SK-N-SH treated with all-trans-retinoic acid at 6 μM for 48 hours (cell line): ENCODE measurements around the gene RIMKLA.

Experiments
- CREB5 ChIP-seq: fragments of 250-450 bp; sonication (Bioruptor Pico); IDR thresholded peaks from 2 replicates; pipeline ENCODE4 v1.5.1; 2020; ENCODE audit warnings: low read depth, mild to moderate bottlenecking, moderate library complexity
- CSDC2 ChIP-seq: fragments of 250-450 bp; sonication (Bioruptor Pico); IDR thresholded peaks from 2 replicates; pipeline ENCODE4 v1.5.0; 2020; ENCODE audit warnings: mild to moderate bottlenecking, moderate library complexity
- CSRNP3 ChIP-seq: fragments of 250-450 bp; sonication (Bioruptor Pico); IDR thresholded peaks from 2 replicates; pipeline ENCODE4 v1.5.1; 2021; ENCODE audit warnings: mild to moderate bottlenecking, moderate library complexity
- POU6F1 ChIP-seq: fragments of 250-450 bp; sonication (Bioruptor Pico); IDR thresholded peaks from 2 replicates; pipeline ENCODE4 v1.8.0; 2021; ENCODE audit warnings: low read depth, mild to moderate bottlenecking, moderate library complexity, borderline replicate concordance
- PPARA ChIP-seq: fragments of 250-450 bp; sonication (Bioruptor Pico); IDR thresholded peaks from 2 replicates; pipeline ENCODE4 v1.5.0; 2020; ENCODE audit warnings: mild to moderate bottlenecking, borderline replicate concordance
- TOX ChIP-seq: fragments of 250-450 bp; sonication (Bioruptor Pico); IDR thresholded peaks from 2 replicates; pipeline ENCODE4 v1.8.0; 2021; ENCODE audit warnings: mild to moderate bottlenecking, moderate library complexity, borderline replicate concordance
- ZNF565 ChIP-seq: fragments of 450-650 bp; formaldehyde crosslinking; conservative IDR thresholded peaks from 2 replicates; pipeline ENCODE4 v1.5.0; 2020; ENCODE audit warnings: low read depth, mild to moderate bottlenecking, moderate library complexity
- ZNF70 ChIP-seq: fragments of 450-650 bp; formaldehyde crosslinking; IDR thresholded peaks from 2 replicates; pipeline ENCODE4 v1.5.0; 2020; ENCODE audit warnings: mild to moderate bottlenecking, moderate library complexity

GRCh38 chr1:42334240-42335049, 46.1 kb upstream of the RIMKLA start:
- TF ChIP-seq CSDC2 (CRISPR knock-in tag) = no peak
- no peak for TF ChIP-seq PPARA (CRISPR knock-in tag)
- TF ChIP-seq ZNF70 (CRISPR knock-in tag) = no peak
- TF ChIP-seq CSRNP3 = no peak
- TF ChIP-seq POU6F1 (CRISPR knock-in tag) = no peak
- TF ChIP-seq ZNF565 (CRISPR knock-in tag) = no peak
- TF ChIP-seq TOX (CRISPR knock-in tag) = no peak
- TF ChIP-seq CREB5 = no peak
